ENCODE measurements around the gene SLC9C2.
"Not testable (repeated sequence)": the region's sequence is repeated elsewhere in the genome, so short reads cannot be mapped to it uniquely, and the experiment has no call there.

SLC9C2 gene

GRCh38 chr1:173596097-173596825 lies 6.6 kb downstream of the SLC9C2 start:
- no peak for TF ChIP-seq CTCF (IDR thresholded peaks at IDR 0.05; ENCODE audit: borderline replicate concordance, insufficient read depth, low read depth, low read length)

GRCh38 chr1:173591138-173591537 lies 11.7 kb downstream of the SLC9C2 start:
- not testable (repeated sequence) for H3K4me3 ChIP-seq (ENCODE audit: low read depth, low read length)

More at GRCh38 chr1:173596097-173596825, 6.6 kb downstream of the SLC9C2 start:
- no peak overlapping the region for H3K4me3 ChIP-seq (ENCODE audit: low read depth, low read length)

GRCh38 chr1:173590557-173590956 lies 12.3 kb downstream of the SLC9C2 start:
- no peak overlapping the region for H3K4me3 ChIP-seq (ENCODE audit: low read depth, low read length)

GRCh38 chr1:173581383-173582079 lies 21.3 kb downstream of the SLC9C2 start:
- no peak overlapping the region for H3K4me3 ChIP-seq (ENCODE audit: low read depth, low read length)
- TF ChIP-seq CTCF (IDR thresholded peaks at IDR 0.05; ENCODE audit: borderline replicate concordance, insufficient read depth, low read depth, low read length) = no peak

More at GRCh38 chr1:173590557-173590956, 12.3 kb downstream of the SLC9C2 start:
- no peak for TF ChIP-seq CTCF (IDR thresholded peaks at IDR 0.05; ENCODE audit: borderline replicate concordance, insufficient read depth, low read depth, low read length)

GRCh38 chr1:173580658-173581057 lies 22.2 kb downstream of the SLC9C2 start:
- H3K4me3 ChIP-seq (ENCODE audit: low read depth, low read length) = no peak overlapping the region
- TF ChIP-seq CTCF (IDR thresholded peaks at IDR 0.05; ENCODE audit: borderline replicate concordance, insufficient read depth, low read depth, low read length) = no peak

GRCh38 chr1:173580071-173580470 lies 22.8 kb downstream of the SLC9C2 start:
- no peak for TF ChIP-seq CTCF (IDR thresholded peaks at IDR 0.05; ENCODE audit: borderline replicate concordance, insufficient read depth, low read depth, low read length)

GRCh38 chr1:173573596-173573995 lies 29.3 kb downstream of the SLC9C2 start:
- H3K4me3 ChIP-seq (ENCODE audit: low read depth, low read length) = no peak overlapping the region
- no peak for TF ChIP-seq CTCF (IDR thresholded peaks at IDR 0.05; ENCODE audit: borderline replicate concordance, insufficient read depth, low read depth, low read length)

More at GRCh38 chr1:173580071-173580470, 22.8 kb downstream of the SLC9C2 start:
- H3K4me3 ChIP-seq (ENCODE audit: low read depth, low read length) = no peak overlapping the region

All from GM12875 (cell line).